HG03354 (cell line): ENCODE measurements around the gene TMCO4.

Source experiments
- ATAC-seq: cut with Tn5 transposase; IDR thresholded peaks from one replicate; pipeline ENCODE4 v1.9.1; 2021; ENCODE audit warnings: mild to moderate bottlenecking; ENCODE audit not compliant: unreplicated experiment, poor library complexity, severe bottlenecking

Gene TMCO4

GRCh38 chr1:19675797-19676196 is 123.9 kb downstream of the TMCO4 start:
- no peak for ATAC-seq

- no peak for ATAC-seq
These were observed 127.5 kb downstream of the TMCO4 start for GRCh38 chr1:19672237-19672636.

- no peak for ATAC-seq
These were observed 128.9 kb downstream of the TMCO4 start for GRCh38 chr1:19670787-19671186.

GRCh38 chr1:19668888-19669287 is 130.8 kb downstream of the TMCO4 start:
- ATAC-seq = no peak

GRCh38 chr1:19665496-19666465 is 133.9 kb downstream of the TMCO4 start:
- no peak for ATAC-seq

- ATAC-seq = no peak
These were observed 134.6 kb downstream of the TMCO4 start for GRCh38 chr1:19665186-19665495.

- ATAC-seq = no peak
These were observed 135.1 kb downstream of the TMCO4 start, which contains the start of gene HTR6 for GRCh38 chr1:19664453-19665185. TSS of gene HTR6 (plus strand) at chr1:19664875. CDS start at chr1:19665754, 879 bp downstream.

GRCh38 chr1:19662313-19662712 is 137.4 kb downstream of the TMCO4 start:
- no peak for ATAC-seq

- ATAC-seq = no peak
These were observed 137.9 kb downstream of the TMCO4 start for GRCh38 chr1:19661721-19662228.

- no peak for ATAC-seq
These were observed 141.5 kb downstream of the TMCO4 start for GRCh38 chr1:19658186-19658585.

GRCh38 chr1:19657511-19657910 is 142.2 kb downstream of the TMCO4 start:
- no peak for ATAC-seq

GRCh38 chr1:19656780-19657466 is 142.8 kb downstream of the TMCO4 start:
- no peak for ATAC-seq

GRCh38 chr1:19656134-19656779 is 143.5 kb downstream of the TMCO4 start:
- ATAC-seq = no peak

- ATAC-seq = no peak
These were observed 144.0 kb downstream of the TMCO4 start for GRCh38 chr1:19655718-19656080.

- ATAC-seq = no peak
These were observed 144.6 kb downstream of the TMCO4 start for GRCh38 chr1:19654886-19655717.

- ATAC-seq = no peak
These were observed 145.3 kb downstream of the TMCO4 start for GRCh38 chr1:19654386-19654785.

GRCh38 chr1:19651141-19651737 is 148.5 kb downstream of the TMCO4 start:
- no peak for ATAC-seq

GRCh38 chr1:19650416-19651140 is 149.1 kb downstream of the TMCO4 start:
- ATAC-seq = no peak
